Measurements from ENCODE around the gene DGKH. TPM values are rescaled to one million over a fixed set of nuclear protein-coding genes. Genes with fewer than 3 reads are reported as not detected.

DGKH gene
- total RNA-seq, 1 experiment from 2014 or later: 9.3 TPM

- Histone ChIP-seq H3K79me2 (ENCODE audit: low read depth) (peaks cover 10% of the 10 kb centered on the region; the same call in 1 of the 2 replicates), H3K4me2 (no peak overlapping the region), H4K20me1 (ENCODE audit: insufficient read depth) (no peaks in the 10 kb centered on the region), H3K4me3 (no peak overlapping the region), H3K36me3 (ENCODE audit: low read depth) (no peaks in the 10 kb centered on the region), H3K9me2 (ENCODE audit: insufficient read depth) (no peaks in the 10 kb centered on the region), H3K9me3 (ENCODE audit: insufficient read depth, low read depth) (no peaks in the 10 kb centered on the region), H3K27me3 (ENCODE audit: insufficient read depth, low read depth) (no peaks in the 10 kb centered on the region), H2AFZ (no peak overlapping the region), H3K4me1 (replicated peaks; ENCODE audit: insufficient read depth) (no peaks in the 10 kb centered on the region), H3K27ac (no peak overlapping the region), H3F3A (ENCODE audit: insufficient read depth, low read depth) (no peaks in the 10 kb centered on the region)
- BruUV-seq (replicated peaks): no TSS peak
- POLR2A ChIA-PET (ENCODE audit: unreplicated experiment): no interaction called here
- CTCF ChIA-PET: no interaction called here
- DNase-seq: no peak
- TF ChIP-seq CTCF (conservative IDR thresholded peaks at IDR 0.05): no peak
- TF ChIP-seq EZH2 (IDR thresholded peaks at IDR 0.05; ENCODE audit: low read depth): no peak
- intact Hi-C loops (cut with micrococcal nuclease; ENCODE audit: unreplicated experiment): no loop called here
These were observed 232.1 kb downstream of the DGKH start for GRCh38 chr13:42280537-42280936.

GRCh38 chr13:42283574-42283973, 235.1 kb downstream of the DGKH start:
- H3K79me2 ChIP-seq (ENCODE audit: low read depth): peaks cover 10% of the 10 kb centered on the region; the same call in 1 of the 2 replicates
- H3K36me3 ChIP-seq (ENCODE audit: low read depth): no peaks in the 10 kb centered on the region
- no peak for TF ChIP-seq CTCF (conservative IDR thresholded peaks at IDR 0.05)
- BruUV-seq (replicated peaks): no TSS peak
- no peaks in the 10 kb centered on the region for H3K27me3 ChIP-seq (ENCODE audit: insufficient read depth, low read depth)
- intact Hi-C loops (cut with micrococcal nuclease; ENCODE audit: unreplicated experiment): no loop called here
- no peak overlapping the region for H3K4me2 ChIP-seq
- H2AFZ ChIP-seq: no peak overlapping the region
- no peaks in the 10 kb centered on the region for H3K9me2 ChIP-seq (ENCODE audit: insufficient read depth)
- no peaks in the 10 kb centered on the region for H3F3A ChIP-seq (ENCODE audit: insufficient read depth, low read depth)
- H3K9me3 ChIP-seq (ENCODE audit: insufficient read depth, low read depth): no peaks in the 10 kb centered on the region
- H4K20me1 ChIP-seq (ENCODE audit: insufficient read depth): no peaks in the 10 kb centered on the region
- ChIA-PET CTCF (no interaction called here), POLR2A (ENCODE audit: unreplicated experiment) (no interaction called here)
- no peak overlapping the region for H3K27ac ChIP-seq
- no peak for DNase-seq
- H3K4me1 ChIP-seq (replicated peaks; ENCODE audit: insufficient read depth): no peaks in the 10 kb centered on the region
- H3K4me3 ChIP-seq: no peak overlapping the region

GRCh38 chr13:42284068-42284467, 235.6 kb downstream of the DGKH start:
- Histone ChIP-seq H3K4me1 (replicated peaks; ENCODE audit: insufficient read depth) (no peaks in the 10 kb centered on the region), H3K79me2 (ENCODE audit: low read depth) (peaks cover 10% of the 10 kb centered on the region; the same call in 1 of the 2 replicates), H3K27ac (no peak overlapping the region), H3K27me3 (ENCODE audit: insufficient read depth, low read depth) (no peaks in the 10 kb centered on the region), H3F3A (ENCODE audit: insufficient read depth, low read depth) (no peaks in the 10 kb centered on the region), H4K20me1 (ENCODE audit: insufficient read depth) (no peaks in the 10 kb centered on the region), H2AFZ (no peak overlapping the region), H3K4me3 (no peak overlapping the region), H3K36me3 (ENCODE audit: low read depth) (no peaks in the 10 kb centered on the region), H3K4me2 (no peak overlapping the region), H3K9me2 (ENCODE audit: insufficient read depth) (no peaks in the 10 kb centered on the region), H3K9me3 (ENCODE audit: insufficient read depth, low read depth) (no peaks in the 10 kb centered on the region)
- DNase-seq: no peak
- TF ChIP-seq EZH2 (IDR thresholded peaks at IDR 0.05; ENCODE audit: low read depth) (no peak), CTCF (conservative IDR thresholded peaks at IDR 0.05) (no peak)
- BruUV-seq (replicated peaks): no TSS peak
- ChIA-PET POLR2A (ENCODE audit: unreplicated experiment) (no interaction called here), CTCF (no interaction called here)
- intact Hi-C loops (cut with micrococcal nuclease; ENCODE audit: unreplicated experiment): no loop called here

Other genes starting within 250 kb of the DGKH start
- 11.5 and 14.1 TPM in 2 replicates for gene VWA8, start 87.5 kb upstream of the DGKH start, total RNA-seq (2021)
- gene AKAP11, start 223.5 kb downstream of the DGKH start, total RNA-seq (2021): 13.2 and 15.9 TPM in 2 replicates

Measured in PC-9 (cell line).